ENCODE results near the gene VTN. TPM values are rescaled to one million over a fixed set of nuclear protein-coding genes. Genes with fewer than 3 reads are reported as not detected.

Gene VTN
- total RNA-seq, 6 donors from 2014 or later, result 0.67 to 6.4 (median 2.3) TPM; not detected in 1

DNA sequence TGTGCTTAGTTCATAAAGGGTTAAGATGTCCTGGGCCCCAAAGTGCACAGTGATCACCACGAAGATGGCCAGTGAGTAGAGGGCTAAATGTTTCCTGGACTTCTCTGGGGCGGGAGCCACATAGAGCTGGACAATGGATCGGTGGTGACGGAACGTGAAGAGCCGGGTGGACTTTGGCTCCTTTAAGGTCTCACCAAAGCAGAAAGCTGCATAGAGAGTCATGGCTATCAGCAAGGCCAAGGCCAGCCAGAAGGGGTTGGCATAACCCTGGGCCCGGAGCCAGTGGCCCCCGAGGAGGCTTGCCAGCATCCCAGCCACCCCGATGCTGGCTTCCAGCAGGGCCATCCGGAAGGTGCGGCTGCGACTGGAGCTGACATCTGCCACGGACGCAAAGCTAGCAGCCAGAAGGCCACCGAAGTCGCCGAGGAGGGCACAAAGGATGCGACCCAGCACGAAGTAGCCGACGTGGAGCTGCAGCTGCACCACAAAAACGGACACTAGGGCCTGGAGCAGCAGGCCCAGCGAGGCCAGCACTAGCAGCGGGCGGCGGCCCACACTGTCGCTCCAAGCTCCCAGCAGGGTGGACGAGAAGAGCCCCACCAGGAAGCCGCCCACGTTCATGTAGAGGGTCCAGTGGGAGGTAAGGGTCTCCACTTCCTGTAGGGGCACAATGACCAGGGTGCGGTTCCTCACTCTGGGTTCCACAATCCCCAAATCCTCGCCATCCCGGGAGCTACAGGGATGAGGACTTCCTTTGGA, 34.9 kb upstream of the VTN start:
- WGBS, 2 donors, result 67 to 69% methylated on average over 22 to 32 of the region's 33 CpGs
- Histone ChIP-seq H3K9me3 (no peaks in the 10 kb centered on the region), H3K36me3 (peaks cover 0 to 9% (median 3%) of the 10 kb centered on the region in 4 donors), H3K27ac (peak overlapping the region in 1 of 4 donors; percentile 68), H3K27me3 (no peaks in the 10 kb centered on the region), H3K4me3 (peak overlapping the region; percentile 84 to 94 (median 90)), H3K4me1 (peaks cover 12 to 32% (median 18%) of the 10 kb centered on the region in 4 donors)
- DNase-seq (peak in 1 of 2 donors; percentile 80), ATAC-seq (ENCODE audit: low FRiP score in 2 of 2) (peak in 1 of 2 donors; percentile 24)
- no peak for TF ChIP-seq POLR2A (IDR thresholded peaks at IDR 0.05)
- TF ChIP-seq, protein P1, sequence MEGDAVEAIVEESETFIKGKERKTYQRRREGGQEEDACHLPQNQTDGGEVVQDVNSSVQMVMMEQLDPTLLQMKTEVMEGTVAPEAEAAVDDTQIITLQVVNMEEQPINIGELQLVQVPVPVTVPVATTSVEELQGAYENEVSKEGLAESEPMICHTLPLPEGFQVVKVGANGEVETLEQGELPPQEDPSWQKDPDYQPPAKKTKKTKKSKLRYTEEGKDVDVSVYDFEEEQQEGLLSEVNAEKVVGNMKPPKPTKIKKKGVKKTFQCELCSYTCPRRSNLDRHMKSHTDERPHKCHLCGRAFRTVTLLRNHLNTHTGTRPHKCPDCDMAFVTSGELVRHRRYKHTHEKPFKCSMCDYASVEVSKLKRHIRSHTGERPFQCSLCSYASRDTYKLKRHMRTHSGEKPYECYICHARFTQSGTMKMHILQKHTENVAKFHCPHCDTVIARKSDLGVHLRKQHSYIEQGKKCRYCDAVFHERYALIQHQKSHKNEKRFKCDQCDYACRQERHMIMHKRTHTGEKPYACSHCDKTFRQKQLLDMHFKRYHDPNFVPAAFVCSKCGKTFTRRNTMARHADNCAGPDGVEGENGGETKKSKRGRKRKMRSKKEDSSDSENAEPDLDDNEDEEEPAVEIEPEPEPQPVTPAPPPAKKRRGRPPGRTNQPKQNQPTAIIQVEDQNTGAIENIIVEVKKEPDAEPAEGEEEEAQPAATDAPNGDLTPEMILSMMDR (IDR thresholded peaks at IDR 0.05), result no peak
- no peak for TF ChIP-seq EP300 (IDR thresholded peaks at IDR 0.05)
- no peak for TF ChIP-seq POLR2AphosphoS5 (IDR thresholded peaks at IDR 0.05)

DNA sequence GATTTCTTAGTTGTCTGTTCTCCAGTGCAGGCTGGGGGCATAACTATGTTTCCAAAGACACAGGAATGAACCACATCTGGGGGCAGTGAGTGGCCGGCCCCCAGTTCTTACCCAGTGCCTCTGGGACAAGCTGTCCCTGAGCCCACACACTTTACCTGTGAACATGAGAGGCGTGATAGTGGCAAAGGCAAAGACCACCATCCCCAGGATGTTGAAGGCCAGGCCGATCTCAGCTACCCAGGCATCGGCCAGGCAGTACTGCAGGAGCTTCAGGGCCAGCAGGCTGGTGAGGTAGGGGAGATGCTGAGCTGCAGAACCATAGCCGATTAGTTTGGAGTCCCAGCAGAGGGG, 34.3 kb upstream of the VTN start:
- Histone ChIP-seq H3K4me1 (peaks cover 12 to 32% (median 18%) of the 10 kb centered on the region in 4 donors), H3K27ac (peak overlapping the region in 1 of 4 donors; percentile 33), H3K4me3 (no peak overlapping the region), H3K36me3 (peaks cover 0 to 12% (median 3%) of the 10 kb centered on the region in 4 donors), H3K27me3 (no peaks in the 10 kb centered on the region), H3K9me3 (no peaks in the 10 kb centered on the region)
- no peak for ATAC-seq (ENCODE audit: low FRiP score in 2 of 2)
- DNase-seq, result no peak
- TF ChIP-seq POLR2A (IDR thresholded peaks at IDR 0.05), result no peak
- TF ChIP-seq POLR2AphosphoS5 (IDR thresholded peaks at IDR 0.05), result no peak
- TF ChIP-seq, protein P1 (IDR thresholded peaks at IDR 0.05), result no peak
- TF ChIP-seq EP300 (IDR thresholded peaks at IDR 0.05), result no peak
- WGBS, 2 donors, result 91 to 94% methylated on average over 2 to 5 of the region's 5 CpGs

GRCh38 chr17:28404007-28404406, 33.9 kb upstream of the VTN start:
- ATAC-seq (ENCODE audit: low FRiP score in 2 of 2), result no peak
- Histone ChIP-seq H3K27ac (no peak overlapping the region), H3K36me3 (peaks cover 0 to 17% (median 3%) of the 10 kb centered on the region in 4 donors), H3K27me3 (no peaks in the 10 kb centered on the region), H3K9me3 (no peaks in the 10 kb centered on the region), H3K4me3 (no peak overlapping the region), H3K4me1 (peaks cover 12 to 32% (median 18%) of the 10 kb centered on the region in 4 donors)
- TF ChIP-seq EP300 (IDR thresholded peaks at IDR 0.05) (no peak), POLR2A (IDR thresholded peaks at IDR 0.05) (no peak), POLR2AphosphoS5 (IDR thresholded peaks at IDR 0.05) (no peak)
- TF ChIP-seq, protein P1 (IDR thresholded peaks at IDR 0.05), result no peak
- WGBS, 2 donors, result 64 to 70% methylated on average over 2 of the region's 2 CpGs
- no peak for DNase-seq

DNA sequence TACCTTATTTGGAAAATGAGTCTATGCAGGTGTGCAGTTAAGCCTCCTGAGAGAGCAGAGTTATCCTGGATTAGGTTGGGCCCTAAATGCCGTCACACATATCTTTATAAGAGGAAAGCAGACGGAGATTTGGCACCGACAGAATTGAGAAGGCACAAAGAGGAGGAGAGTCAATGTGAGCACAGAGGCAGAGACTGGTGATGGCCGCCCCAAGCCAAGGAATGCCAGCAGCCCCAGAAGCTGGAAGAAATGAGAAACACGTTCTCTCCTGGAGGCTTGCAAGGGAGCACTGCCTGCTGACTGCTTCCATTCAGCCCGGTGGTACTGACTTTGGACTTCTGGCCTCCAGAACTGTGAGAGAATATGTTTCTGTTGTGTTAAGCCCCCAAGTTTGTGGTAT, 32.7 kb upstream of the VTN start:
- DNase-seq (no peak), ATAC-seq (ENCODE audit: low FRiP score in 2 of 2) (no peak)
- peaks cover 13 to 32% (median 18%) of the 10 kb centered on the region in 4 donors for H3K4me1 ChIP-seq
- no peaks in the 10 kb centered on the region for H3K27me3 ChIP-seq
- TF ChIP-seq POLR2A (IDR thresholded peaks at IDR 0.05) (no peak), POLR2AphosphoS5 (IDR thresholded peaks at IDR 0.05) (no peak), EP300 (IDR thresholded peaks at IDR 0.05) (no peak)
- TF ChIP-seq, protein P1 (IDR thresholded peaks at IDR 0.05), result no peak
- H3K27ac ChIP-seq, result no peak overlapping the region
- no peak overlapping the region for H3K4me3 ChIP-seq
- peaks cover 0 to 26% (median 3%) of the 10 kb centered on the region in 4 donors for H3K36me3 ChIP-seq
- 87 to 90% methylated on average over 6 of the region's 6 CpGs for whole genome bisulfite sequencing, 2 donors
- no peaks in the 10 kb centered on the region for H3K9me3 ChIP-seq

Measured in upper lobe of left lung (tissue), 6 donors.